Measurements from ENCODE around the gene ASMTL.

GRCh38 chrX:1421433-1422134 lies 31.1 kb downstream of the ASMTL start:
- TF ChIP-seq ARNTL (CRISPR knock-in tag; IDR thresholded peaks at IDR 0.05; ENCODE audit: borderline replicate concordance, low read depth) (no peak), RARB (CRISPR knock-in tag; IDR thresholded peaks at IDR 0.05) (no peak), ZNF8 (CRISPR knock-in tag; IDR thresholded peaks at IDR 0.05) (no peak), ESRRG (CRISPR knock-in tag; IDR thresholded peaks at IDR 0.05) (no peak), ZNF565 (CRISPR knock-in tag; conservative IDR thresholded peaks at IDR 0.05; ENCODE audit: low read depth) (no peak), ZFP30 (CRISPR knock-in tag; IDR thresholded peaks at IDR 0.05) (no peak), CSDC2 (CRISPR knock-in tag; IDR thresholded peaks at IDR 0.05) (no peak)
- TF ChIP-seq, protein P1, sequence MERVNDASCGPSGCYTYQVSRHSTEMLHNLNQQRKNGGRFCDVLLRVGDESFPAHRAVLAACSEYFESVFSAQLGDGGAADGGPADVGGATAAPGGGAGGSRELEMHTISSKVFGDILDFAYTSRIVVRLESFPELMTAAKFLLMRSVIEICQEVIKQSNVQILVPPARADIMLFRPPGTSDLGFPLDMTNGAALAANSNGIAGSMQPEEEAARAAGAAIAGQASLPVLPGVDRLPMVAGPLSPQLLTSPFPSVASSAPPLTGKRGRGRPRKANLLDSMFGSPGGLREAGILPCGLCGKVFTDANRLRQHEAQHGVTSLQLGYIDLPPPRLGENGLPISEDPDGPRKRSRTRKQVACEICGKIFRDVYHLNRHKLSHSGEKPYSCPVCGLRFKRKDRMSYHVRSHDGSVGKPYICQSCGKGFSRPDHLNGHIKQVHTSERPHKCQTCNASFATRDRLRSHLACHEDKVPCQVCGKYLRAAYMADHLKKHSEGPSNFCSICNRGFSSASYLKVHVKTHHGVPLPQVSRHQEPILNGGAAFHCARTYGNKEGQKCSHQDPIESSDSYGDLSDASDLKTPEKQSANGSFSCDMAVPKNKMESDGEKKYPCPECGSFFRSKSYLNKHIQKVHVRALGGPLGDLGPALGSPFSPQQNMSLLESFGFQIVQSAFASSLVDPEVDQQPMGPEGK (CRISPR knock-in tag; IDR thresholded peaks at IDR 0.05; ENCODE audit: borderline replicate concordance): no peak
